Embryonic facial prominence (tissue), 1 donor: ENCODE measurements around the gene DDX46.
A peak's percentile ranks its signal among the peaks of the same experiment; 100 is the strongest.
"Not testable (repeated sequence)": the region's sequence is repeated elsewhere in the genome, so short reads cannot be mapped to it uniquely, and the experiment has no call there.

Source experiments
- DNase-seq: peaks from one replicate; pipeline ENCODE4 v3.0.0-alpha.2; 2016; ENCODE audit errors: extremely low spot score

The DDX46 gene, protein sequence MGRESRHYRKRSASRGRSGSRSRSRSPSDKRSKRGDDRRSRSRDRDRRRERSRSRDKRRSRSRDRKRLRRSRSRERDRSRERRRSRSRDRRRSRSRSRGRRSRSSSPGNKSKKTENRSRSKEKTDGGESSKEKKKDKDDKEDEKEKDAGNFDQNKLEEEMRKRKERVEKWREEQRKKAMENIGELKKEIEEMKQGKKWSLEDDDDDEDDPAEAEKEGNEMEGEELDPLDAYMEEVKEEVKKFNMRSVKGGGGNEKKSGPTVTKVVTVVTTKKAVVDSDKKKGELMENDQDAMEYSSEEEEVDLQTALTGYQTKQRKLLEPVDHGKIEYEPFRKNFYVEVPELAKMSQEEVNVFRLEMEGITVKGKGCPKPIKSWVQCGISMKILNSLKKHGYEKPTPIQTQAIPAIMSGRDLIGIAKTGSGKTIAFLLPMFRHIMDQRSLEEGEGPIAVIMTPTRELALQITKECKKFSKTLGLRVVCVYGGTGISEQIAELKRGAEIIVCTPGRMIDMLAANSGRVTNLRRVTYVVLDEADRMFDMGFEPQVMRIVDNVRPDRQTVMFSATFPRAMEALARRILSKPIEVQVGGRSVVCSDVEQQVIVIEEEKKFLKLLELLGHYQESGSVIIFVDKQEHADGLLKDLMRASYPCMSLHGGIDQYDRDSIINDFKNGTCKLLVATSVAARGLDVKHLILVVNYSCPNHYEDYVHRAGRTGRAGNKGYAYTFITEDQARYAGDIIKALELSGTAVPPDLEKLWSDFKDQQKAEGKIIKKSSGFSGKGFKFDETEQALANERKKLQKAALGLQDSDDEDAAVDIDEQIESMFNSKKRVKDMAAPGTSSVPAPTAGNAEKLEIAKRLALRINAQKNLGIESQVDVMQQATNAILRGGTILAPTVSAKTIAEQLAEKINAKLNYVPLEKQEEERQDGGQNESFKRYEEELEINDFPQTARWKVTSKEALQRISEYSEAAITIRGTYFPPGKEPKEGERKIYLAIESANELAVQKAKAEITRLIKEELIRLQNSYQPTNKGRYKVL

DNA sequence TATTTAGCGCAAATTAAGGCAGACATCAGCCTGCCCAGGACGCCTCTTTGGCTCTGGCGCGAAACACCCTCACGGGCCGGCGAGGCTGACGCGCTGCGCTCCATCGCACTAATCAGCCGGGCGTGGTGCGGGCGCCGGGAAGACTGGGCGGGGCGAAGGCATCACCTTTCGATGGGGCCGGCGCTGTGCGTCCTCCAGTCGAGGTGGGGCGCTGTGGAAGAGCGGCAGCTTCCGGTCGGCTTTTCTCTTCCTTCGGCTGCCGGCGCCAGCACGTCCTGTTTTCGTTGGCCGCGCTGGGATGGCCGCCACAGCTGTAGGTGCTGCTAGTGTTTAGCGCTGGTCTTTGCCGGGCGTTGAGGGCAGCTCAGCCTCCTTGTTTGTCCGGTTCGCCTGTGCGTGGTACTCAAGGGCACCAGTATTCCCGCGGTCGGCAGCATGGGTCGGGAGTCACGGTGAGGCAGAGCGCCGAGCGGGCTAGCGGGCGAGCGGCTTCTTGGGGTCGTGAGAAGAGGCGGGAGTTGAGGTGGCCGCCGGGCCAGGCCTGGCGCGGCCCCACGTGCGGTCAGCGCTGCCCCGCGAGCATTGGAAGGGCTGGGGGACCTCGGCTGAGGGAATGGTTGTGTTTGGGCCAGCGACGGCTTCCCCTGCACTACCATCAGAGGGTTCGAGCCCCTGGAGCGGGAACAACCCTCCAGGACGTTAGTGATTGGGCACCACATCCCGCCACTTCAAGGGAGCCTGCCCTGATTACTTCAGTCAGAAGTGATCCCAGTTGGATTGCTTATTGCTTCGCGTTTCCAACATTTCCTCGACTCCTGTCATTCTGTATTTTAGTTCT lies at the start of gene DDX46:
DDX46 (plus strand) TSS at position 276 of the 838 bp plus-strand sequence; CDS start at position 436, 160 bp downstream.
- DNase-seq: peak; percentile 88

DNA sequence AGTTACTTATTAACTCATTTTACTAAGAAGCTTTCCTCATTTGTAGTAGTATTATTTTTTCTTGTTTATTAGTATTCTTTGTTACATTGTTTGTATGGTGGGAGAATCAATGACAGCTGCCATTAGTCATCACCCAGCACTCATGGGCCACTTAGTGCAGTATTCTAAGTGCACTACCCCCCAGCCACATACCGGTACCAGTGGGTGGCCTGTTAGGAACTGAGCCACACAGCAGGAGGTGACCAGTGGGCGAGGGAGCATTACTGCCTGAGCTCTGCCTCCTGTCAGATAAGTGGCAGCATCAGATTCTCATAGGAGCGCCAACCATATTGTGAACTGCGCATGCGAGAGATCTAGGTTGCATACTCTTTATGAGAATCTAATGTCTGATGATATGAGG lies 44.5 kb upstream of the DDX46 start:
- DNase-seq: no peak

DNA sequence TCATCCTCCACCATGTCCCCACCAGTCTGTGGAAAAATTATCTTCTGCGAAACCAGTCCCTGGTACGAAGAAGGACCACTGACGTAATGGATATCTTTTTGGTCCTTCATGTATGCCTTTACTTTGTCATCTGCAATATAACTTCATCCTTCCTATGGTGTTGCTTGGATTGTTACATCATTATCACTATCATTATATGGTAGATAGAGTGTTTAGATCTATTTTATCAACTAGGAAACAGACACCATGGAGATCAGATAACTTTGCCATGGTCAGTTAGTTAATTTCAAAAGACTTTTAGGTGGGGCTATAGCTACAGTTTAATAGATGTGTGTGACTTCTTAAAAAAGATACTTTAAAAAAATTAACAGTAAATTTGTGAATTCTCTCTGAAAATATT lies 44.0 kb upstream of the DDX46 start:
- DNase-seq: no peak

GRCh38 chr5:134715466-134715865 lies 43.1 kb upstream of the DDX46 start:
- not testable (repeated sequence) for DNase-seq

DNA sequence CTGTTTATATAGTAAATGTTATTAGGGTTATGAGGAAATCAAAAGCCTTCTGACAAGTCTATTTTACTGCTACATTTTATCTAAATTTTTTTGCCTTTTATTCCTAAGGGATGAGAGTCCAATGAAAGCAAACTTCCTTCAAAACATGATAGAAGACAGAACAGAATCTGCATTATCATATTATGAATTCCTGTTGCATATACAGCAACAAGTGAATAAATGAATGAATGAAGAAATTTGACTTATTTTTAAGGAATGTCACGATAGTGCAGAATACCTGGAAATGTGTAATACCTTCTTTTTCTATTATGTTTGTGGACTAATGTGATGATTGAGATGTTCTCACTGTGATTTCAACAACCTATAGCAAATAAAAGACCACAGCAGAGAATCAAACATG lies 33.7 kb upstream of the DDX46 start:
- DNase-seq: no peak

DNA sequence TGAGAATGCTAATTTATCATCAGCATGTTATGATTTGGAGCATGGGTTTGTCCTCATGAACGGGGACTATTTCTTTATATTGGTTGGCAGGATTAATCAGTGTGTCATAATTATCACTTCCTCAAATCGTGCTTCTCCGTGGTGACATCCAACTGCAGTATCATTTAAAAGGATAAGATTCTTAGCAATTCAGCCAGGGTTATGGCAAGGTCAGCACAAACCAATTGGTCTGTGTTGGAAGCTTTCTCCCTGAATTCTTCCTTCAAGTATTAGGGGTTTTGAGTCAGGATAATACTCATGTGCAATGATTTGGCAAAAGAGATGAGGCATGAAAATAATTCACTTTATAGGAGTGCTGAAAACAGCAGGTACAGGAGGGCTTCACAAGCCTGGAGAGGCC lies 25.8 kb upstream of the DDX46 start:
- no peak for DNase-seq

DNA sequence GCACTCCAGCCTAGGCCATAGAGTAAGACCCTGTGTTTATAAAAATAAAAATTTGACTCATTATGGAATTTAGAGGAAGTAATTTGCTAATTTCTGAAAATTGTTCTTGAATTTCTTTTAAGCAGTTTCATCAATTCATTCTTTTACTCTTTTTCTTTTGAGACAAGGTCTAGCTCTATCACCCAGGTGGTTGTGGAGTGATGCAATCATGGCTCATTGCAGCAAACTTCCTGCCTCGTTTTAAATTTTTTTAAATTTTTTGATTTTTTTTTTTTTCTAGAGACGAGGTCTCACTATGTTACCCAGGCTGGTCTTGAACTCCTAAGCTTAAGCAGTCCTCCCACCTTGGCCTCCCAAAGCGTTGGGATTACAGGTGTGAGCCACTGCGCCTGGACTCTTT lies 23.3 kb upstream of the DDX46 start:
- DNase-seq: no peak

- no peak for DNase-seq
These were observed 22.3 kb upstream of the DDX46 start for GRCh38 chr5:134736173-134736812.

DNA sequence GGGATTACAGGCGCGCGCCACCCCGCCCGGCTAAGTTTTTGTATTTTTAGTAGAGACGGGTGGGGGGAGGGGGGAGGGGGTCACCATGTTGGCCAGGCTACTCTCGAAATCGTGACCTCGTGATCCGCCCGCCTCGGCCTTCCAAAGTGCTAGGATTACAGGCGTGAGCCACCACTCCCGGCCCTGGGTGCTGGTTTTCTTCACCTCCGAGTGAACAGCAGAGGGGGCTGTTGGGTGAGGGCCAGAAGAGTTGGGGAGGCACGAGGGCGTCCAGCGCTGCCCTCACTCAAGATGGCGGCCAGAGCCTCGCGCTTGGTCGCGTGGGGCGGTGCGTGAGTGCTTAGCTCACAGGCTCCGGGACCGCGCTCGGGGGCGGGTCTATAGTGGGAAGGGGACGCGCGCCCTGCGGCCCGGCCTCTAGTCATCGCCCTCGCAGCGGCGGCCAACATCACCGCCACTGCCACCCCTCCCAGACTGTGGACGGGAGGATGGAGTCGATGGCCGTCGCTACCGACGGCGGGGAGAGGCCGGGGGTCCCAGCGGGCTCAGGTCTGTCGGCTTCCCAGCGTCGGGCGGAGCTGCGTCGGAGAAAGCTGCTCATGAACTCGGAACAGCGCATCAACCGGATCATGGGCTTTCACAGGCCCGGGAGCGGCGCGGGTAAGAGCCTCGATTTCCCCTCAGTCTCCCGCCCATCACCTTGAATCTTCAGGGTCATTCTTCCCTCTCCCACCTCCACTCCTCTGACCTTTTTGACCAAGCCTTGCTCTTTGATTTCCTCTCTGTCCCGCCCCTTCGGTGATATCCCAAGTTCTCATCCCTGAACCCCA lies 20.2 kb upstream of the DDX46 start, which contains the start of gene CAMLG:
CAMLG (plus strand) TSS at position 416 of the 830 bp plus-strand sequence; CDS start at position 489, 73 bp downstream.
- DNase-seq: peak; percentile 93

GRCh38 chr5:134738963-134739661 lies 19.5 kb upstream of the DDX46 start:
- DNase-seq: peak; percentile 31

DNA sequence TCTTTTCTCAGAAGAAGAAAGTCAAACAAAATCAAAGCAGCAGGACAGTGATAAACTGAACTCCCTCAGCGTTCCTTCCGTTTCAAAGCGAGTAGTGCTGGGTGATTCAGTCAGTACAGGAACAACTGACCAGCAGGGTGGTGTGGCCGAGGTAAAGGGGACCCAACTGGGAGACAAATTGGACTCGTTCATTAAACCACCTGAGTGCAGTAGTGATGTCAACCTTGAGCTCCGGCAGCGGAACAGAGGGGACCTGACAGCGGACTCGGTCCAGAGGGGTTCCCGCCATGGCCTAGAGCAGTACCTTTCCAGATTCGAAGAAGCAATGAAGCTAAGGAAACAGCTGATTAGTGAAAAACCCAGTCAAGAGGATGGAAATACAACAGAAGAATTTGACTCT lies 17.5 kb upstream of the DDX46 start:
- DNase-seq: no peak

- no peak for DNase-seq
These were observed 16.4 kb upstream of the DDX46 start for GRCh38 chr5:134742134-134742533.

GRCh38 chr5:134749415-134749814 lies 9.2 kb upstream of the DDX46 start:
- DNase-seq: no peak

DNA sequence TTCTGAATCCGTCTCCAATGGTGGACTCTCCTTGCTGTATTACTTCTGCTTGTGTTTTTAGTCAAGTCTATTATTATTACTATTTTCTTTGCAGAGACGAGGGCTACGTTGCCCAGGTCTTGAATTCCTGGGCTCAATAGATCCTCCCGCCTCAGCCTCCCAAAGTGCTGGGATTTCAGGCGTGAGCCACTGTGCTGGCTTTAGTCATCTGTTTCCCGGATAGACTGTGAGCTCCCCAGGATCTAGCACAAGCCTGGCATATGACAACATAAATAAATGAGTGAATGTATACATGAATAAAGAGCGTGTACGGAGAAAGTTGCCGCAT lies 439 bp upstream of the DDX46 start:
- DNase-seq: no peak

DNA sequence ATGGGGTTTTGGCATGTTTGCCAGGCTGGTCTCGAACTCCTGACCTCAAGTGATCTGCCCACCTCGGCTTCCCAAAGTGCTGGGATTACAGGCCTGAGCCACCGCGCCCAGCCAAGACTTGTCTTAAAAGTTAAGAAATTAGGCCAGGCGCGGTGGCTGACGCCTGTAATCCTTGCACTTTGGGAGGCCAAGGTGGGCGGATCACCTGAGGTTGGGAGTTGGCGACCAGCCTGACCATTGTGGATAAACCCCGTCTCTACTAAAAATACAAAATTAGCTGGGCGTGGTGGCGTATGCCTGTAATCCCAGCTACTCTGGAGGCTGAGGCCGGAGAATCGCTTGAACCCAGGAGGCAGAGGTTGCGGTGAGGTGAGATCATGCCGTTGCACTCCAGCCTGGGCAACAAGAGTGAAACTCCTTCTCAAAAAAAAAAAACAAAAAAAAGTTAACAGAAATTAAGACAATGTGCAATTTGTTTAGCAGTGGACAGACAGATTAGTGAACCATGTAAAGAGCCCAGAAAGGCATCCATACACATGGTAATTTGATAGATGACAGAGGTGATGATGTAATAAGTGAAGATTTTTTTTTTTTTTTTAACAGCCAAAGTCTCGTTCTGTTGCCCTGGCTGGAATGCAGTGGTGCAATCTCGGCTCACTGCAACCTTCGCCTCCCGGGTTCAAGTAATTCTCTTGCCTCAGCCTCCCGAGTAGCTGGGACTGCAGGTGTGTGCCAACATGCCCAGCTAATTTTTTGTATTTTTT lies 9.1 kb downstream of the DDX46 start:
- DNase-seq: not testable (repeated sequence)

DNA sequence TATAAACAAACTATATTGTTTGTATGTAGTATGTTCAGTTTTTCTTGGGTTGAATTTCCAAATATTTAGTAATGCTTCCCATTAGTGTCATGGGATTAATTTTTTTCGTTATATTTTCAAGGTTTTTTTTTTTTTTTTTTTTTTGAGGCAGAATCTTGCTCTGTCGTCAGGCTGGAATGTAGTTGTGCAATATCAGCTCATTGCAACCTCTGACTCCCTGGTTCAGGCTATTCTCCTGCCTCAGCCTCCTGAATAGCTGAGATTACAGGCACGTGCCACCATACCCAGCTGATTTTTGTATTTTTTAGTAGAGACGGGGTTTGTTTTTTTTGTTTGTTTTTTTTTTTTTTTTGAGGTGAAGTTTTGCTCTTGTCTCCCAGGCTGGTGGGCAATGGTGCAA lies 10.6 kb downstream of the DDX46 start:
- DNase-seq: no peak

DNA sequence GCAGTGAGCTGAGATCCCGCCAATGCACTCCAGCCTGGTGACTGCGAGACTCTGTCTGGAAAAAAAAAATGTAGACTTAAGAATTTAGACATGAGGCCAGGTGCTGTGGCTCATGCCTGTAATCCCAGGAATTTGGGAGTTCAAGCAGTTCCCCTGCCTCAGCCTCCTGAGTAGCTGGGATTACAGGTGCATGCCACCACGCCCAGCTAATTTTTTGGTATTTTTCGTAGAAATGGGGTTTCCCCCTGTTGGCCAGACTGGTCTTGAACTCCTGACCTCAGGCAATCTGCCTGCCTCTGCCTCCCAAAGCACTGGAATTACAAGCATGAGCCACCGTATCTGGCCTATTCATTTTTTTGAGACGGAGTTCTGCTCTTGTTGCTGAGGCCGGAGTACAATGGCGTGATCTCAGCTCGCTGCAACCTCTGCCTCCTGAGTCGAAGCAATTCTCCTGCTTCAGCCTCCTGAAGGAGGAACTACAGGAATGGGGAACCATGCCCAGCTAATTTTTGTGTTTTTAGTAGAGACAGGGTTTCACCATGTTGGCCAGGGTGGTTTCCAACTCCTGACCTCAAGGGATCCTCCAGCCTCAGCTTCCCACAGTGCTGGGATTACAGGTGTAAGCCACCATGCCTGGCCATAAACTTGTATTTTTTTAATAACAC lies 14.0 kb downstream of the DDX46 start:
- DNase-seq: no peak

- DNase-seq: no peak
These were observed 18.8 kb downstream of the DDX46 start for GRCh38 chr5:134777366-134777765.
